ENCODE measurements around the gene CLASP2. TPM values are rescaled to one million over a fixed set of nuclear protein-coding genes. Genes with fewer than 3 reads are reported as not detected.

CLASP2 gene
- total and polyA plus RNA-seq, 2 experiments from 2014 or later = 12.3 to 30.4 TPM

GRCh38 chr3:33543601-33544000 lies 174.5 kb downstream of the CLASP2 start:
- H3K36me3 ChIP-seq (ENCODE audit: low read depth) = 0 out of 2 replicates have a peak, but pooled peaks cover 3% of the 10 kb centered on the region
- in situ Hi-C loops (cut with MboI) = no loop called here
- WGBS, 2 experiments (ENCODE audit: low coverage in 1 of 2, low lambda C conversion rate in 2 of 2, missing lambda C conversion rate in 2 of 2) = 97 to 100% methylated on average over 1 of the region's 1 CpG

GRCh38 chr3:33541918-33542317 lies 176.1 kb downstream of the CLASP2 start:
- H3K79me2 ChIP-seq (ENCODE audit: insufficient read depth) = no peaks in the 10 kb centered on the region
- TF ChIP-seq EZH2 (IDR thresholded peaks at IDR 0.05; ENCODE audit: insufficient read depth, poor library complexity, severe bottlenecking) (no peak), EZH2phosphoT487 (IDR thresholded peaks at IDR 0.05; ENCODE audit: insufficient read depth, low read depth) (no peak)
- no peak overlapping the region for H3K9ac ChIP-seq
- H2AFZ ChIP-seq = no peak overlapping the region
- H3K4me3 ChIP-seq = no peak overlapping the region
- no peaks in the 10 kb centered on the region for H4K20me1 ChIP-seq (ENCODE audit: insufficient read depth)
- peak; percentile 41 for DNase-seq
- no peak overlapping the region for H3K4me2 ChIP-seq (ENCODE audit: unreplicated experiment)
- no peaks in the 10 kb centered on the region for H3K9me3 ChIP-seq (ENCODE audit: low read depth)
- peaks cover 16% of the 10 kb centered on the region; the same call in 1 of the 2 replicates for H3F3A ChIP-seq (ENCODE audit: insufficient read depth)
- H3K4me1 ChIP-seq (ENCODE audit: insufficient read depth) = peaks cover 10% of the 10 kb centered on the region
- H3K9me2 ChIP-seq (ENCODE audit: insufficient read depth) = no peaks in the 10 kb centered on the region
- no peak overlapping the region for H3K27ac ChIP-seq
- no peaks in the 10 kb centered on the region for H3K27me3 ChIP-seq (replicated peaks; ENCODE audit: insufficient read depth)
- in situ Hi-C loops (cut with MboI) = no loop called here
- 0 out of 2 replicates have a peak, but pooled peaks cover 8% of the 10 kb centered on the region for H3K36me3 ChIP-seq (ENCODE audit: low read depth)

More at GRCh38 chr3:33543601-33544000, 174.5 kb downstream of the CLASP2 start:
- Histone ChIP-seq H3F3A (ENCODE audit: insufficient read depth) (peaks cover 16% of the 10 kb centered on the region; the same call in 1 of the 2 replicates), H4K20me1 (ENCODE audit: insufficient read depth) (no peaks in the 10 kb centered on the region), H3K79me2 (ENCODE audit: insufficient read depth) (no peaks in the 10 kb centered on the region), H3K4me2 (ENCODE audit: unreplicated experiment) (no peak overlapping the region), H3K9ac (no peak overlapping the region), H3K4me3 (no peak overlapping the region), H3K9me2 (ENCODE audit: insufficient read depth) (no peaks in the 10 kb centered on the region), H3K27me3 (replicated peaks; ENCODE audit: insufficient read depth) (no peaks in the 10 kb centered on the region), H2AFZ (no peak overlapping the region), H3K27ac (no peak overlapping the region; the same call in 1 of the 2 replicates), H3K9me3 (ENCODE audit: low read depth) (no peaks in the 10 kb centered on the region), H3K4me1 (ENCODE audit: insufficient read depth) (peaks cover 10% of the 10 kb centered on the region)
- TF ChIP-seq EZH2phosphoT487 (IDR thresholded peaks at IDR 0.05; ENCODE audit: insufficient read depth, low read depth) (no peak), EZH2 (IDR thresholded peaks at IDR 0.05; ENCODE audit: insufficient read depth, poor library complexity, severe bottlenecking) (no peak)
- DNase-seq = peak; percentile 2

- no peak overlapping the region for H3K27ac ChIP-seq
- no peaks in the 10 kb centered on the region for H3K9me2 ChIP-seq (ENCODE audit: insufficient read depth)
- no peaks in the 10 kb centered on the region for H3K79me2 ChIP-seq (ENCODE audit: insufficient read depth)
- H3K4me3 ChIP-seq = no peak overlapping the region
- no peaks in the 10 kb centered on the region for H3K27me3 ChIP-seq (replicated peaks; ENCODE audit: insufficient read depth)
- H3F3A ChIP-seq (ENCODE audit: insufficient read depth) = peaks cover 2% of the 10 kb centered on the region; the same call in 1 of the 2 replicates
- no peak overlapping the region for H3K9ac ChIP-seq
- DNase-seq = no peak
- no peak overlapping the region for H2AFZ ChIP-seq
- in situ Hi-C loops (cut with MboI) = no loop called here
- H3K4me1 ChIP-seq (ENCODE audit: insufficient read depth) = peaks cover 2% of the 10 kb centered on the region
- no peaks in the 10 kb centered on the region for H4K20me1 ChIP-seq (ENCODE audit: insufficient read depth)
- H3K4me2 ChIP-seq (ENCODE audit: unreplicated experiment) = no peak overlapping the region
- no peak for TF ChIP-seq EZH2 (IDR thresholded peaks at IDR 0.05; ENCODE audit: insufficient read depth, poor library complexity, severe bottlenecking)
- no peaks in the 10 kb centered on the region for H3K9me3 ChIP-seq (ENCODE audit: low read depth)
- H3K36me3 ChIP-seq (ENCODE audit: low read depth) = peaks cover 22% of the 10 kb centered on the region; the same call in 1 of the 2 replicates
- WGBS, 2 experiments (ENCODE audit: low coverage in 1 of 2, low lambda C conversion rate in 2 of 2, missing lambda C conversion rate in 2 of 2) = 96 to 98% methylated on average over 4 of the region's 4 CpGs
These were observed 179.2 kb downstream of the CLASP2 start for GRCh38 chr3:33538678-33539339.

- DNase-seq = no peak
These were observed 180.9 kb downstream of the CLASP2 start for GRCh38 chr3:33537133-33537532.

More at GRCh38 chr3:33537133-33537532, 180.9 kb downstream of the CLASP2 start:
- H3K27me3 ChIP-seq (replicated peaks; ENCODE audit: insufficient read depth) = no peaks in the 10 kb centered on the region
- H3K79me2 ChIP-seq (ENCODE audit: insufficient read depth) = no peaks in the 10 kb centered on the region
- no peaks in the 10 kb centered on the region for H3K9me3 ChIP-seq (ENCODE audit: low read depth)
- no peak overlapping the region for H3K27ac ChIP-seq
- TF ChIP-seq EZH2 (IDR thresholded peaks at IDR 0.05; ENCODE audit: insufficient read depth, poor library complexity, severe bottlenecking) (no peak), EZH2phosphoT487 (IDR thresholded peaks at IDR 0.05; ENCODE audit: insufficient read depth, low read depth) (no peak)
- H3K4me2 ChIP-seq (ENCODE audit: unreplicated experiment) = no peak overlapping the region
- no peaks in the 10 kb centered on the region for H4K20me1 ChIP-seq (ENCODE audit: insufficient read depth)
- H3K4me3 ChIP-seq = no peak overlapping the region
- no peaks in the 10 kb centered on the region for H3K4me1 ChIP-seq (ENCODE audit: insufficient read depth)
- H3K36me3 ChIP-seq (ENCODE audit: low read depth) = peaks cover 30% of the 10 kb centered on the region
- H2AFZ ChIP-seq = no peak overlapping the region
- H3K9me2 ChIP-seq (ENCODE audit: insufficient read depth) = no peaks in the 10 kb centered on the region
- no peaks in the 10 kb centered on the region for H3F3A ChIP-seq (ENCODE audit: insufficient read depth)
- in situ Hi-C loops (cut with MboI) = no loop called here
- no peak overlapping the region for H3K9ac ChIP-seq

Data from GM23248 (cell line).